AG04450 (cell line): ENCODE measurements around the gene FAM124A. TPM values are rescaled to one million over a fixed set of nuclear protein-coding genes. Genes with fewer than 3 reads are reported as not detected.

ENCODE experiments used
- CTCF ChIA-PET: fragments of 300-600, 350-600 bp; formaldehyde crosslinking; extraction: SDS; loops from one replicate; lab custom pipeline; 2022; ENCODE audit warnings: antibody characterized with exemption, inconsistent platforms; lab: Charles Lee
- POLR2A ChIA-PET: fragments of 350-600 bp; formaldehyde crosslinking; extraction: SDS; loops from one replicate; lab custom pipeline; 2021; ENCODE audit warnings: antibody characterized with exemption, inconsistent platforms; lab: Yijun Ruan, JAX
- DNase-seq: peaks from one replicate; pipeline ENCODE4 v3.0.0-alpha.2; 2011; ENCODE audit warnings: low read depth, low spot score
- H3K27ac ChIP-seq: one replicate; pipeline ENCODE4 v1.5.1; 2012; ENCODE audit warnings: low read depth, low read length, control low read depth
- H3K27me3 ChIP-seq: one replicate; pipeline ENCODE4 v1.6.0; 2012; ENCODE audit warnings: low read length; ENCODE audit not compliant: control insufficient read depth, insufficient read depth
- H3K4me3 ChIP-seq: 2 replicates; pipeline ENCODE4 v1.5.1; 2011; ENCODE audit warnings: mild to moderate bottlenecking, low read depth, low read length, control low read depth
- H3K9me3 ChIP-seq: 2 replicates; pipeline ENCODE4 v1.5.1; 2012; ENCODE audit warnings: low read length; ENCODE audit not compliant: control insufficient read depth, insufficient read depth
- CTCF ChIP-seq: IDR thresholded peaks from 2 replicates; pipeline ENCODE4 v1.5.1; 2011; ENCODE audit warnings: low read depth, low read length, control low read depth, inconsistent platforms
- polyA plus RNA-seq: library from polyadenylated mRNA; depleted of rRNA; stranded (reverse); fragments of >200 nt; gene quantifications from 2 replicates; pipeline ENCODE4 v1.2.3, GENCODE V29; 2011

FAM124A gene
- polyA plus RNA-seq, 1 experiment: 0.14 TPM

- H3K4me3 ChIP-seq: no peak overlapping the region
- ChIA-PET CTCF (interaction anchor here (1.2 to 6.5 kb wide), 2 partner anchors 12 to 17 kb away, joined by 3 to 84 read pairs; no protein-coding TSS in a partner anchor), POLR2A (no interaction called here)
- no peak for TF ChIP-seq CTCF
- H3K27me3 ChIP-seq: no peaks in the 10 kb centered on the region
- DNase-seq: no peak
- H3K27ac ChIP-seq: no peak overlapping the region
- H3K9me3 ChIP-seq: no peaks in the 10 kb centered on the region
Measured at GRCh38 chr13:51270623-51271415, 48.6 kb downstream of the FAM124A start.

GRCh38 chr13:51271528-51272085 is 49.4 kb downstream of the FAM124A start:
- no peak for TF ChIP-seq CTCF
- no peak for DNase-seq
- H3K27me3 ChIP-seq: no peaks in the 10 kb centered on the region
- POLR2A ChIA-PET: no interaction called here
- H3K9me3 ChIP-seq: no peaks in the 10 kb centered on the region
- H3K4me3 ChIP-seq: no peak overlapping the region
- no peak overlapping the region for H3K27ac ChIP-seq
- CTCF ChIA-PET: interaction anchor here (1.2 to 6.5 kb wide), 2 partner anchors 11 to 16 kb away, joined by 3 to 84 read pairs; no protein-coding TSS in a partner anchor

GRCh38 chr13:51275101-51275500 is 52.9 kb downstream of the FAM124A start:
- Histone ChIP-seq H3K9me3 (no peaks in the 10 kb centered on the region), H3K4me3 (no peak overlapping the region), H3K27ac (no peak overlapping the region), H3K27me3 (peaks cover 13% of the 10 kb centered on the region)
- POLR2A ChIA-PET: no interaction called here
- TF ChIP-seq CTCF: no peak
- CTCF ChIA-PET: interaction anchor here (0.6 to 6.5 kb wide), 3 partner anchors 12 to 1554 kb away, joined by 3 to 84 read pairs (median 4); no protein-coding TSS in a partner anchor
- no peak for DNase-seq

- Histone ChIP-seq H3K27me3 (peaks cover 13% of the 10 kb centered on the region), H3K27ac (no peak overlapping the region), H3K4me3 (no peak overlapping the region), H3K9me3 (no peaks in the 10 kb centered on the region; the same call in 1 of the 2 replicates)
- ChIA-PET POLR2A (no interaction called here), CTCF (interaction anchor here (6.5 kb wide), 1 partner anchor 11 kb away, joined by 84 read pairs; no protein-coding TSS in a partner anchor)
- TF ChIP-seq CTCF: no peak
- DNase-seq: no peak
Measured at GRCh38 chr13:51276636-51277035, 54.4 kb downstream of the FAM124A start.

- no peaks in the 10 kb centered on the region; the same call in 1 of the 2 replicates for H3K9me3 ChIP-seq
- ChIA-PET POLR2A (no interaction called here), CTCF (interaction anchor here (1.1 to 1.3 kb wide), 2 partner anchors 8 to 152 kb away, joined by 5 to 8 read pairs; no protein-coding TSS in a partner anchor)
- DNase-seq: no peak
- peaks cover 13% of the 10 kb centered on the region for H3K27me3 ChIP-seq
- H3K27ac ChIP-seq: no peak overlapping the region
- TF ChIP-seq CTCF: no peak
- no peak overlapping the region for H3K4me3 ChIP-seq
Measured at GRCh38 chr13:51277928-51278327, 55.7 kb downstream of the FAM124A start.
